ENCODE measurements around the gene ALKBH5.

The ALKBH5 gene

DNA sequence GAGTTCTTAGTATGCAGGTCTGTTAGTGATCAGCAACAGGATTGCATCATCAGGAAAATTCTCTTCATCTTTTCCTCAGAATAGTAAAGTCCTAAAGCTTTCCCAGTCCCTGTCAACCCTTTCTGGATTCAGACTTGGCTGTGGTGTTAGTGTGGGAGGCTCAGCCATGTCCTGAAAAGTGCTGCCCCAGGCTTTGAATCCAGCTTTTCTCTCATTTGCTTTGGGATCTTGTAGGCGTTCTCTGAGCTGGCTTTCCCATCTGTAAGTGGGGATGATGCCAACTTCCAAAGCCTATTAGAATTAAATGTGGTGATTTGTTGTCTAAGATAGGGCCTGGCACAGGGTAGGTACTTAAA is 3.0 kb downstream of the ALKBH5 start:
- Histone ChIP-seq H3K36me3 (ENCODE audit: control insufficient read depth, insufficient read depth, low read length) (no peaks in the 10 kb centered on the region), H3K4me1 (peaks cover 56% of the 10 kb centered on the region), H3K4me3 (ENCODE audit: low read depth, low read length) (peak overlapping the region; percentile 90), H3K27me3 (ENCODE audit: control insufficient read depth, insufficient read depth, low read length) (no peaks in the 10 kb centered on the region), H3K9me3 (ENCODE audit: control insufficient read depth, low read length) (no peaks in the 10 kb centered on the region), H3K79me2 (peaks cover 70% of the 10 kb centered on the region), H3K4me2 (ENCODE audit: low read length) (peak overlapping the region; percentile 99), H3K9ac (no peak overlapping the region), H3K27ac (no peak overlapping the region), H2AFZ (no peak overlapping the region)
- TF ChIP-seq, protein P1, sequence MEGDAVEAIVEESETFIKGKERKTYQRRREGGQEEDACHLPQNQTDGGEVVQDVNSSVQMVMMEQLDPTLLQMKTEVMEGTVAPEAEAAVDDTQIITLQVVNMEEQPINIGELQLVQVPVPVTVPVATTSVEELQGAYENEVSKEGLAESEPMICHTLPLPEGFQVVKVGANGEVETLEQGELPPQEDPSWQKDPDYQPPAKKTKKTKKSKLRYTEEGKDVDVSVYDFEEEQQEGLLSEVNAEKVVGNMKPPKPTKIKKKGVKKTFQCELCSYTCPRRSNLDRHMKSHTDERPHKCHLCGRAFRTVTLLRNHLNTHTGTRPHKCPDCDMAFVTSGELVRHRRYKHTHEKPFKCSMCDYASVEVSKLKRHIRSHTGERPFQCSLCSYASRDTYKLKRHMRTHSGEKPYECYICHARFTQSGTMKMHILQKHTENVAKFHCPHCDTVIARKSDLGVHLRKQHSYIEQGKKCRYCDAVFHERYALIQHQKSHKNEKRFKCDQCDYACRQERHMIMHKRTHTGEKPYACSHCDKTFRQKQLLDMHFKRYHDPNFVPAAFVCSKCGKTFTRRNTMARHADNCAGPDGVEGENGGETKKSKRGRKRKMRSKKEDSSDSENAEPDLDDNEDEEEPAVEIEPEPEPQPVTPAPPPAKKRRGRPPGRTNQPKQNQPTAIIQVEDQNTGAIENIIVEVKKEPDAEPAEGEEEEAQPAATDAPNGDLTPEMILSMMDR (IDR thresholded peaks at IDR 0.05) = no peak

DNA sequence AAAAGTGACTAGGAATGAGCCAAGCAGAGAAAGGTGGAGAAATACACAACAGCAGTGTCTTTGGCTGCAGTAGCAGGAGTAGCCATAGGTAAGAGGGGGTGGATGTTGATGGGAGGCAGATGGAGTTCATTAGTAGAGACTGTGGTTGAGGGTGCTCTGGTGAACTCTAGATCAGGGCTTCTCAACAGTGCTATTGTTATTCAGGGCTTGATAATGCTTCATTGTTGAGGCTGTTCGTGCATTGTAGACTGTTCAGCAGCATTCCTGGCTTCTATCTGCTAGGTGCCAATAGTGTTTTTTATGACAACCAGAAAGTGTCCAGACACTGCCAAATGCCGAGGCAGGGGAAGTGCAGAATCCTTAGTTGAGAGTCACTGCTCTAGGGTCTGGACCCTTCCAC is 3.6 kb downstream of the ALKBH5 start:
- H3K9ac ChIP-seq = no peak overlapping the region
- H3K27ac ChIP-seq = no peak overlapping the region
- H2AFZ ChIP-seq = no peak overlapping the region
- H3K4me3 ChIP-seq (ENCODE audit: low read depth, low read length) = peak overlapping the region; percentile 90
- no peaks in the 10 kb centered on the region for H3K9me3 ChIP-seq (ENCODE audit: control insufficient read depth, low read length)
- peaks cover 76% of the 10 kb centered on the region for H3K79me2 ChIP-seq
- no peaks in the 10 kb centered on the region for H3K36me3 ChIP-seq (ENCODE audit: control insufficient read depth, insufficient read depth, low read length)
- peak overlapping the region; percentile 99 for H3K4me2 ChIP-seq (ENCODE audit: low read length)
- TF ChIP-seq, protein P1 (IDR thresholded peaks at IDR 0.05) = no peak
- no peaks in the 10 kb centered on the region for H3K27me3 ChIP-seq (ENCODE audit: control insufficient read depth, insufficient read depth, low read length)
- peaks cover 57% of the 10 kb centered on the region for H3K4me1 ChIP-seq

DNA sequence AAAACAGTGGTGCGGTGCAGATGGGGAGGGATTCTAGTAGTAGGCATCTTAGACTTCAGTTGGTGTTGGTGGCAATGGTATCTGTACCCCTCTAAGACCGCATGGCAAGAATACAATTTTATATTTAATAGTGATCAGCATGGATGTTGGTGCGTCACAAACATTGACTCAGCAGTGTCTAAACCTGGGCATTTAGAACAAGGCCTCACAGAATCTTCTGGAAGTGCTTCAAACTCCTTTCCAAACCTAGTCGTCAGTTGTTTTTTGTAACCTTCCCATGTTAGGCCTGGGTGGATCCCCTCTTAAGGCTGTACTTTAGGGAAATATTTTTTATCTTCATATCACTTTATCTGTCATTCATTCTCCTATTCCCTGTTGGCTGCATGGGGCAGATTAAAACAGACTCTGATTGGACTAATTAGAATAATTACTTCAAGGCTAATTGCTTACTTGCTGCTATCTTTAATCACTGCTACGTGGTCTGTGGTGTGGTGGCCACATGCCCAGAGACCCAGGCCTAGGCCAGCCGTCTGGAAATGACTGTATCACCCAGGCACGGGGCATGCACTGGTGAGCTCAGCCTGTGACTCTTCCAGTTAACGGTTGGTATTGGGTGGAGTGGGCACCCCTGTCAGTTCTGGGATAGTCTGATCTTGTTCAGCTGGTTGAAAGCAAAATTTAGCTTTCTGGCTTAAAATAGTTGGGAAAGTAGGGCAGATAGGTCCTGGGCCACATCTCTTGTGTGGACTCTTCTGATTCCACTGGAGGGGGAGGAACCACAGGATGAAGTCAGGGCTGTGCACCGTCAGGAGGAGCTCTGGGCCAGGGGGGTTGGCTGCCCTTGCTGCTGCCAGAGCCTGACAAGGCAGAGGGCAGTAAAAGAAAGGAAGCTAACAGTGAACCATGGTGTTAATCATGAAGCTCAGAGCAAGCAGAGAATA is 4.5 kb downstream of the ALKBH5 start:
- no peaks in the 10 kb centered on the region for H3K9me3 ChIP-seq (ENCODE audit: control insufficient read depth, low read length)
- TF ChIP-seq, protein P1 (IDR thresholded peaks at IDR 0.05) = no peak
- no peaks in the 10 kb centered on the region for H3K27me3 ChIP-seq (ENCODE audit: control insufficient read depth, insufficient read depth, low read length)
- no peaks in the 10 kb centered on the region for H3K36me3 ChIP-seq (ENCODE audit: control insufficient read depth, insufficient read depth, low read length)
- H3K9ac ChIP-seq = no peak overlapping the region
- H3K4me2 ChIP-seq (ENCODE audit: low read length) = peak overlapping the region; percentile 13
- peaks cover 82% of the 10 kb centered on the region for H3K79me2 ChIP-seq
- peak overlapping the region; percentile 35 for H3K4me3 ChIP-seq (ENCODE audit: low read depth, low read length)
- H3K27ac ChIP-seq = no peak overlapping the region
- no peak overlapping the region for H2AFZ ChIP-seq
- H3K4me1 ChIP-seq = peaks cover 54% of the 10 kb centered on the region

DNA sequence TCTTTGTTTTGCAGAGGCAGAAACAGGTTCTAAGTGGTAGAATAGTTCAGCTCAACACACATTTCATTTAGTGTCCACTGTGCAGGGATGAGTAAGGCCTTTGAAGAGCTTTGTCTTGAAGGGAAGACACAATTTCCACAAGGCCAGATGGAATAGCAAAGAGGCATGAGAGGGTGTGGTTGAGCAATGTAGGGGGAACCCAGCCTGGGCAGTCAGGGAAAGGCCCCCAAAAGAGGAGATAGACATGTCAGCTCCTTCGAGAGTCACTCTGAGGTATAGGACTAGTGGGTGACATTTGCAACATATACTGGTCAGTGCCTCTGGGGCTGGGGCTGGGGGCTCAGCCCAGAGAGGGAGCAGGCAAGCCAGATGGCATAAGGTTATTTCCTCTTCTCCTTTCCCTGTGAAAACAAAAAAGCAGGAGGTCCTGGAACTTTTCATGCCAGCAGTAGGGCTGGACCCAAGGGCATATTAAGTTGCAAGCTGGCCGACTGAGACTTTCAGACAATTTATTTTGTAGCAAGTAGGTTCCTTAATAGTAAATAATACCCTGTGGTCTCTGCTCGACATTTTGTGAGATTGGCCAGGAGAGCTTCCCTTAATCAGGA is 7.1 kb downstream of the ALKBH5 start:
- peak overlapping the region; percentile 45 for H3K27ac ChIP-seq
- no peak overlapping the region for H3K9ac ChIP-seq

More for the DNA sequence above, 7.1 kb downstream of the ALKBH5 start:
- Histone ChIP-seq H3K79me2 (peaks cover 82% of the 10 kb centered on the region), H3K36me3 (ENCODE audit: control insufficient read depth, insufficient read depth, low read length) (no peaks in the 10 kb centered on the region), H3K4me2 (ENCODE audit: low read length) (peak overlapping the region; percentile 9), H3K9me3 (ENCODE audit: control insufficient read depth, low read length) (no peaks in the 10 kb centered on the region), H3K4me1 (peaks cover 51% of the 10 kb centered on the region), H3K4me3 (ENCODE audit: low read depth, low read length) (no peak overlapping the region), H3K27me3 (ENCODE audit: control insufficient read depth, insufficient read depth, low read length) (no peaks in the 10 kb centered on the region), H2AFZ (no peak overlapping the region)
- TF ChIP-seq, protein P1 (IDR thresholded peaks at IDR 0.05) = no peak
